Smooth muscle cell (in vitro differentiated cells): ENCODE data around the gene C15orf39. TPM values are rescaled to one million over a fixed set of nuclear protein-coding genes. Genes with fewer than 3 reads are reported as not detected.

ENCODE experiments used
- DNase-seq: peaks from one replicate; lab custom pipeline; 2025; ENCODE audit not compliant: unreplicated experiment; lab: John Stamatoyannopoulos, UW
- H2AFZ ChIP-seq: fragments of 200-600 bp; sonication (generic); 2 replicates; pipeline ENCODE4 v1.6.0; 2016; ENCODE audit warnings: antibody characterized with exemption, low read depth, mild to moderate bottlenecking
- H3F3A ChIP-seq: fragments of 200-600 bp; sonication (generic); 2 replicates; pipeline ENCODE4 v1.6.0; 2017; ENCODE audit warnings: antibody characterized with exemption, low read depth
- H3K27ac ChIP-seq: fragments of 200-600 bp; sonication (generic); 2 replicates; pipeline ENCODE4 v1.5.1; 2016; ENCODE audit warnings: low read depth, mild to moderate bottlenecking
- H3K27me3 ChIP-seq: fragments of 200-600 bp; sonication (generic); 2 replicates; pipeline ENCODE4 v1.6.1; 2016; ENCODE audit warnings: low read depth, mild to moderate bottlenecking
- H3K36me3 ChIP-seq: fragments of 200-600 bp; sonication (generic); 2 replicates; pipeline ENCODE4 v1.5.1; 2016; ENCODE audit warnings: low read depth
- H3K4me1 ChIP-seq: fragments of 200-600 bp; sonication (generic); 2 replicates; pipeline ENCODE4 v1.5.1; 2016; ENCODE audit warnings: low read depth
- H3K4me2 ChIP-seq: fragments of 200-600 bp; sonication (generic); 2 replicates; pipeline ENCODE4 v1.6.0; 2016; ENCODE audit warnings: mild to moderate bottlenecking
- H3K4me3 ChIP-seq: fragments of 200-600 bp; sonication (generic); 2 replicates; pipeline ENCODE4 v1.5.1; 2016; ENCODE audit warnings: mild to moderate bottlenecking
- H3K79me2 ChIP-seq: fragments of 200-600 bp; sonication (generic); 2 replicates; pipeline ENCODE4 v1.6.0; 2016; ENCODE audit warnings: low read depth, mild to moderate bottlenecking
- H3K9ac ChIP-seq: fragments of 200-600 bp; sonication (generic); 2 replicates; pipeline ENCODE4 v1.6.0; 2016; ENCODE audit warnings: low read depth
- H3K9me3 ChIP-seq: fragments of 200-600 bp; sonication (generic); replicated peaks from 2 replicates; pipeline ENCODE4 v1.5.1; 2016; ENCODE audit warnings: low read depth
- H4K20me1 ChIP-seq: fragments of 200-600 bp; sonication (generic); 2 replicates; pipeline ENCODE4 v1.6.0; 2016; ENCODE audit warnings: low read depth
- CTCF ChIP-seq: fragments of 200-600 bp; sonication (generic); IDR thresholded peaks from 2 replicates; pipeline ENCODE4 v1.5.1; 2017; ENCODE audit warnings: borderline replicate concordance, mild to moderate bottlenecking, antibody characterized with exemption; ENCODE audit not compliant: insufficient read depth, poor library complexity, severe bottlenecking
- WGBS: methylation state at CpG from one replicate; pipeline ENCODE4 v1.1.7; 2016; ENCODE audit warnings: low lambda C conversion rate; 5-methylcytosine and 5-hydroxymethylcytosine counted together
- polyA plus RNA-seq: library from polyadenylated mRNA; unstranded; fragments of >200 nt; fragmentation: Nextera tagmentation; extraction: Ambion mirVana; gene quantifications from 2 replicates; pipeline ENCODE4 v1.2.1, GENCODE V29; 2016
- total RNA-seq: library from RNA; depleted of rRNA; stranded (reverse); fragments of >200 nt; gene quantifications from 2 replicates; pipeline ENCODE4 v1.2.3, GENCODE V29; 2014

C15orf39 gene
- total and polyA plus RNA-seq, 2 experiments from 2014 or later = 8.4 to 9.3 TPM

- no peak for TF ChIP-seq CTCF
- no peak for DNase-seq
- H3K79me2 ChIP-seq = no peaks in the 10 kb centered on the region
- no peaks in the 10 kb centered on the region for H3K27me3 ChIP-seq
- H3K27ac ChIP-seq = no peak overlapping the region
- no peaks in the 10 kb centered on the region for H3K36me3 ChIP-seq
- peaks cover 37% of the 10 kb centered on the region for H3K4me1 ChIP-seq
- H3K4me2 ChIP-seq = no peak overlapping the region
- no peak overlapping the region for H2AFZ ChIP-seq
- no peak overlapping the region for H3K4me3 ChIP-seq
- no peaks in the 10 kb centered on the region for H3K9me3 ChIP-seq
- H3K9ac ChIP-seq = no peak overlapping the region
- WGBS = 84% methylated on average over 4 of the region's 4 CpGs
- H3F3A ChIP-seq = peaks cover 22% of the 10 kb centered on the region
- no peaks in the 10 kb centered on the region for H4K20me1 ChIP-seq
Observed at GRCh38 chr15:75176396-75176761, 25.3 kb upstream of the C15orf39 start.

GRCh38 chr15:75177360-75178071 lies 24.2 kb upstream of the C15orf39 start:
- no peaks in the 10 kb centered on the region for H4K20me1 ChIP-seq
- no peak overlapping the region for H3K9ac ChIP-seq
- peaks cover 48% of the 10 kb centered on the region for H3K4me1 ChIP-seq
- peaks cover 26% of the 10 kb centered on the region for H3F3A ChIP-seq
- TF ChIP-seq CTCF = no peak
- H3K36me3 ChIP-seq = no peaks in the 10 kb centered on the region
- no peaks in the 10 kb centered on the region for H3K27me3 ChIP-seq
- H3K9me3 ChIP-seq = no peaks in the 10 kb centered on the region
- no peak overlapping the region for H3K27ac ChIP-seq
- H2AFZ ChIP-seq = peak overlapping the region; percentile 28
- WGBS = 75% methylated on average over 6 of the region's 6 CpGs
- no peaks in the 10 kb centered on the region for H3K79me2 ChIP-seq
- no peak overlapping the region for H3K4me3 ChIP-seq
- no peak for DNase-seq
- H3K4me2 ChIP-seq = peak overlapping the region; percentile 83

- Histone ChIP-seq H3K4me2 (peak overlapping the region; percentile 83), H3K9ac (no peak overlapping the region), H4K20me1 (no peaks in the 10 kb centered on the region), H2AFZ (peak overlapping the region; percentile 28), H3F3A (peaks cover 26% of the 10 kb centered on the region), H3K27me3 (no peaks in the 10 kb centered on the region), H3K36me3 (no peaks in the 10 kb centered on the region), H3K27ac (no peak overlapping the region), H3K4me1 (peaks cover 48% of the 10 kb centered on the region), H3K4me3 (peak overlapping the region; percentile 41), H3K9me3 (no peaks in the 10 kb centered on the region), H3K79me2 (no peaks in the 10 kb centered on the region)
- TF ChIP-seq CTCF = no peak
- no peak for DNase-seq
- WGBS = 16% methylated on average over 47 of the region's 53 CpGs
Observed at GRCh38 chr15:75178171-75178937, 23.3 kb upstream of the C15orf39 start.
